Subcutaneous abdominal adipose tissue (tissue), 5 donors: ENCODE results near the gene LGALS7.
A peak's percentile ranks its signal among the peaks of the same experiment; 100 is the strongest.

Experiments used
- H3K27ac ChIP-seq: one replicate; pipeline ENCODE4 v1.7.0; 2013; ENCODE audit warnings: low read depth, mild to moderate bottlenecking, inconsistent platforms, low read length, moderate library complexity
- H3K27me3 ChIP-seq, 5 donors: one replicate each; pipeline ENCODE4 v1.7.0; 2013; ENCODE audit warnings: low read length in 5 of 5, inconsistent platforms in 1 of 5; ENCODE audit not compliant: control insufficient read depth in 5 of 5, insufficient read depth in 4 of 5
- H3K36me3 ChIP-seq, 5 donors: one replicate each; pipeline ENCODE4 v1.7.0; 2013; ENCODE audit warnings: low read length in 5 of 5; ENCODE audit not compliant: control insufficient read depth in 5 of 5, insufficient read depth in 5 of 5
- H3K4me1 ChIP-seq, 5 donors: one replicate each; pipeline ENCODE4 v1.7.0; 2013; ENCODE audit warnings: low read length in 5 of 5, mild to moderate bottlenecking in 3 of 5, moderate library complexity in 1 of 5; ENCODE audit not compliant: control insufficient read depth in 5 of 5, insufficient read depth in 5 of 5
- H3K4me3 ChIP-seq, 5 donors: one replicate each; pipeline ENCODE4 v1.7.0; 2013; ENCODE audit warnings: low read length in 5 of 5, low read depth in 1 of 5
- H3K9ac ChIP-seq, 5 donors: one replicate each; pipeline ENCODE4 v1.7.0; 2013; ENCODE audit warnings: low read length in 5 of 5, mild to moderate bottlenecking in 4 of 5, moderate library complexity in 3 of 5
- H3K9me3 ChIP-seq, 5 donors: one replicate each; pipeline ENCODE4 v1.7.0; 2013; ENCODE audit warnings: low read length in 5 of 5; ENCODE audit not compliant: control insufficient read depth in 5 of 5
- donor health status: healthy.
- donor health status: healthy.
- donor health status: healthy.
- donor health status: healthy.
- donor health status: healthy.

Gene LGALS7

DNA sequence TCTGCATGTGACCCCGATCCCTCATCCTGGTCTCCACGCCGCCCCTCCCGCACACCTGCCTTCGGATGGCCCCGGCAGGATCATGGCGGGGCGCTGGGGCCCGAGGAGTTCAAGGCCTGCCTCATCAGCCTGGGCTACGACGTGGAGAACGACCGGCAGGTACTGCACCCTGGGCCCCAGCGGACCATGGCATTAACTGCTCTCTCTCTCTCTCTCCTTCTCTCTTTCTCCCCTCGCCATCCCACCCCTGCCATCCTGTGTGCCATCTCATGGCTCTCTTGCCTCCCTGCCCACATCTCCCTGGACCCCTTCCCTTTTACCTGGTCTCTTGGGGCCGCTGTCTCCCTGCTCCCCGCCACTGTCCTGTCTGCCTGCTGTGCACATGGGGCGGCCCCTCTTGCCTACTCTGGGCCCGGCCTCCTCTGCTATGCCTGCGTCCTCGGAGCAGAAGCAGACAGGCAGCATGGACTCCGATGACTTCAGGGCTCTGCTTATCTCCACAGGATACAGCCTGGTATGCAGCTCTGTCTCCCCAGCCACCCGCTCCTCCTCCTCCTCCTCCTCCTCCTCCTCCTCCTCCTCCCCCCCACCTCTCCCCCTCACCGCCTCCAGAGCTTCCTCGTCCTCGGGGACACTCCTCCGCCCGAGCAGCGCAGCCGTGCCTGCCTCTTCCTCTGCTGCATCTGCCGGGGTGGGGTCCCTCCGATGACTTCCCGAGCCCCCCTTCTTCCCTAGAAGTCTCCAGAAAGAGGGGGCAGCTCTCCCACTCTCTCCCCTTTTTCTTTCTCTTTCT, 45.3 kb downstream of the LGALS7 start:
- no peak overlapping the region for H3K9ac ChIP-seq

DNA sequence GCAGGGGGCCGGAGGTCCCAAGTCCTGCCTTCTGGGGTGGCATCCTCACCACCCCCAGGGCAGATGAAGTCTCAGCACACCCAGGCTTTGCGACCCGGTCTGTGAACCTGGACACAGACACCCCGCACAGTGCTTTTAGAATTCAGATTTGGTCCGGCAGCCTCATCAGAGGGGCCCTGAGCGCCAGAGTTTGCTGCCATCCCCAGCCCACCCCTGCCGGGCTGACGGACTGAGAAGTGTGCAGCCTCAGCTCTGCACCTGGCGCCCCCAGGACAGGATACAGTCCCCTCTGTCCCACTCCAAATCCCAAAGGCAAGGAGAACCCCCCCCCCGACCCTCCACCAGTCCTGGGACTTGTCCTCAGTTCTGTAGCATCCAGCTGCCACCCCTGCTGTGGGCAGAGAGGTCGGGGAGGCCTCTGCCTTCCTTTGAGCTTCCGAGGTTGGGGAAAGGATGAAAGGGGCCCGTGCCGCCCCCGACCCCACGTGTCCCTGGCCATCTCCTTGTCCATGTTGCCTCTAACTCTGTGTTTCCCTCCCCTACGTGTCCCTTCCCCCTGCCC, 45.9 kb downstream of the LGALS7 start:
- Histone ChIP-seq H3K9ac (no peak overlapping the region), H3K36me3 (peaks cover 0 to 92% (median 85%) of the 10 kb centered on the region in 5 donors), H3K4me3 (no peak overlapping the region), H3K27me3 (no peaks in the 10 kb centered on the region), H3K4me1 (peaks cover 0 to 24% (median 0%) of the 10 kb centered on the region in 5 donors), H3K27ac (no peak overlapping the region), H3K9me3 (no peaks in the 10 kb centered on the region)

More for the DNA sequence above, 45.3 kb downstream of the LGALS7 start:
- Histone ChIP-seq H3K27me3 (no peaks in the 10 kb centered on the region), H3K4me1 (peaks cover 0 to 24% (median 0%) of the 10 kb centered on the region in 5 donors), H3K9me3 (no peaks in the 10 kb centered on the region), H3K36me3 (peaks cover 0 to 85% (median 78%) of the 10 kb centered on the region in 5 donors), H3K4me3 (no peak overlapping the region), H3K27ac (no peak overlapping the region)

DNA sequence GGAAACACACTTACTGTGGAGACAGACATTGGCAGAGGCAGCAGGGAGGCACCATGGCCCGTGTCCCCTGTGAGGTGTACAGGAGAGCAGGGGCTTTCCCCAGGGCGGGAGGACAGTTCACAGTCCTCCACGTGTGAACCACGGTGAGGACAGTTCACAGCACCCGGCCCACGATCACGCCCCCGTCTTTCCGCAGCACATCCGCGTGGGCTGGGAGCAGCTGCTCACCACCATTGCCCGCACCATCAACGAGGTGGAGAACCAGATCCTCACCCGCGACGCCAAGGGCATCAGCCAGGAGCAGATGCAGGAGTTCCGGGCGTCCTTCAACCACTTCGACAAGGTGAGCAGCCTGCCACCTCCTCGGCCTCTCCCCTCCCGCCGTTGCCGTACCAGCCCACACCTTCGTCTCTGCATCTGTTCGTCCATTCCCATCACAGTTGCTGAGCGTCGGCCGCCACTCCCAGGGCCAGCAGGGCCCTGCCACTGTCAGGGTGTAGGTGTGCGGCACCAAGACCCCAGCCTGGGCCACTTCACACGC, 46.5 kb downstream of the LGALS7 start:
- peaks cover 0 to 23% (median 0%) of the 10 kb centered on the region in 5 donors for H3K4me1 ChIP-seq
- H3K27me3 ChIP-seq = no peaks in the 10 kb centered on the region
- H3K4me3 ChIP-seq = no peak overlapping the region
- H3K27ac ChIP-seq = no peak overlapping the region
- no peaks in the 10 kb centered on the region for H3K9me3 ChIP-seq
- H3K36me3 ChIP-seq = peaks cover 0 to 94% (median 88%) of the 10 kb centered on the region in 5 donors
- H3K9ac ChIP-seq = no peak overlapping the region

DNA sequence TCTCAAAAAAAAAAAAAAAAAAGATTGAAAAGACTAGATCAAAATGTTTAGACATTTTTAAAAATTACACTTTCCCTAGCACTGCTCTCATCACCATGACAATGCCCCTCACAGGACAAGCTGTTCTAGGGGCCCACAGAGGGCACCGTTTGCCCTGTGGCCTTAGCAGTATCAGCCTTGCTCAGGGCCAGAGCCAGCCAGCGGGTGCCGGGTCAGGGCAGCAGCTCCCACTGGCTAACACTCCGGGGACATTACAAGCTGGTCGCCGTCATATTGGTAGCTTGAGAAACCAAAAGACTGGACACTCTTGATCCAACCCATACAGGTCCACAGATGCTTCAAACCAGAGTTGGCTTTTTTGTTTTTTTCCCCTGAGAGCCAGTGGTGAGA, 47.0 kb downstream of the LGALS7 start:
- Histone ChIP-seq H3K9ac (no peak overlapping the region), H3K4me3 (no peak overlapping the region), H3K27me3 (no peaks in the 10 kb centered on the region), H3K36me3 (peaks cover 0 to 94% (median 92%) of the 10 kb centered on the region in 5 donors), H3K9me3 (no peaks in the 10 kb centered on the region), H3K4me1 (peaks cover 0 to 22% (median 0%) of the 10 kb centered on the region in 5 donors), H3K27ac (no peak overlapping the region)

GRCh38 chr19:38725469-38726283, 47.6 kb downstream of the LGALS7 start:
- Histone ChIP-seq H3K27ac (no peak overlapping the region), H3K36me3 (peaks cover 0 to 95% (median 92%) of the 10 kb centered on the region in 5 donors)

GRCh38 chr19:38723990-38724854, 49.1 kb downstream of the LGALS7 start:
- H3K9me3 ChIP-seq = no peaks in the 10 kb centered on the region
- peaks cover under 1 to 26% (median 9%) of the 10 kb centered on the region in 5 donors for H3K4me1 ChIP-seq
- no peaks in the 10 kb centered on the region for H3K27me3 ChIP-seq
- no peak overlapping the region for H3K4me3 ChIP-seq
- no peak overlapping the region for H3K27ac ChIP-seq
- H3K9ac ChIP-seq = no peak overlapping the region
- peaks cover 0 to 99% (median 98%) of the 10 kb centered on the region in 5 donors for H3K36me3 ChIP-seq

More at GRCh38 chr19:38725469-38726283, 47.6 kb downstream of the LGALS7 start:
- no peaks in the 10 kb centered on the region for H3K9me3 ChIP-seq
- no peak overlapping the region for H3K4me3 ChIP-seq
- peaks cover 0 to 19% (median 0%) of the 10 kb centered on the region in 5 donors for H3K4me1 ChIP-seq
- H3K9ac ChIP-seq = no peak overlapping the region
- no peaks in the 10 kb centered on the region for H3K27me3 ChIP-seq

DNA sequence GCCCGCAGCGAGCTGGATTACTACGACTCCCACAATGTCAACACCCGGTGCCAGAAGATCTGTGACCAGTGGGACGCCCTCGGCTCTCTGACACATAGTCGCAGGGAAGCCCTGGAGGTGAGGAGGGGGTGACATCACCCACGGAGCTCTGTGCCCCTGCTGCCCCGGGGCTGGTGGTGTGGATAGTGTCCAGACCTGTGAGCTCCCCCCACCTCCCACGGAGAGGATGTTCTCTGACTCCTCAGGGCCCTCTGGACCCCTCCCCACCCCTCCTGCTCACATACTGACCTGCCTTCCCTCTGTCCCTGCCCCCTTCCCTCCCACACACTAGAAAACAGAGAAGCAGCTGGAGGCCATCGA, 49.7 kb downstream of the LGALS7 start:
- no peaks in the 10 kb centered on the region for H3K27me3 ChIP-seq
- H3K36me3 ChIP-seq = peaks cover 0 to 99% (median 98%) of the 10 kb centered on the region in 5 donors
- H3K27ac ChIP-seq = no peak overlapping the region
- peaks cover 4 to 33% (median 13%) of the 10 kb centered on the region in 5 donors for H3K4me1 ChIP-seq
- no peak overlapping the region for H3K4me3 ChIP-seq
- no peak overlapping the region for H3K9ac ChIP-seq
- no peaks in the 10 kb centered on the region for H3K9me3 ChIP-seq

DNA sequence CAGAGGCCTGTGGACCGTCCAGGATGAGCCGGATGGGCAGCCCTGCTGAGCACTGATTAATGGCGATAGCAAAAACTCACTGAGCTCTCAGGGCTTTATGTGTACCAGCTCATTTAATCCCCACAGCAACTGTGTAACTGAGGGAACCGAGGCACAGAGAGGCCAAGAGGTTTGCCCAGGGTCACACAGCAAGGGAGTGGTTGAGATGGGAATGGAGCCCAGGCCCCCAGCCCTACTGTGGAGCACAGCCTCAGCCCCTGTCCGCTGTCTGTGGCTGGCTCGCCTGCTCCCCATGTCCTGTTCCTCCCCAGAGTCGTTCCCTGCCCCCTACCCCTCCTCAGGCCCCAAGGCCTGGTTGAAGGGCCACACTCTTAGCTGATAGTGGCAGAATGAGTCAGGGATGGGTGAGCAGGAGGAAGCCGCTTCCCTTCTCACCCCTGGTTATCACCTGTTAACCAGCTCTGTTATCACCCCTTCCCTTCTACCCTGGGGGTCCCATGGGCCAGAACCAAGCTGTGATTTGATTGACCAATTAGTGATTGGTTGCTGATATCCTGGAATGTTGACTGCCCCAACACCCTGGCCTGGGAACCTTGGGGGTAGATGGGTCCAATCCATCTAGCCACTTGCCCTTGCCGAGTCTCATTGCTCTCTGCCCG, 50.2 kb downstream of the LGALS7 start:
- H3K36me3 ChIP-seq = peaks cover 0 to 100% (median 98%) of the 10 kb centered on the region in 5 donors
- no peak overlapping the region for H3K4me3 ChIP-seq
- H3K27me3 ChIP-seq = no peaks in the 10 kb centered on the region
- H3K9me3 ChIP-seq = no peaks in the 10 kb centered on the region
- no peak overlapping the region for H3K9ac ChIP-seq
- H3K4me1 ChIP-seq = peaks cover 5 to 32% (median 15%) of the 10 kb centered on the region in 5 donors
- peak overlapping the region; percentile 46 for H3K27ac ChIP-seq
